ENCODE results near the gene FANCI.

FANCI gene

DNA sequence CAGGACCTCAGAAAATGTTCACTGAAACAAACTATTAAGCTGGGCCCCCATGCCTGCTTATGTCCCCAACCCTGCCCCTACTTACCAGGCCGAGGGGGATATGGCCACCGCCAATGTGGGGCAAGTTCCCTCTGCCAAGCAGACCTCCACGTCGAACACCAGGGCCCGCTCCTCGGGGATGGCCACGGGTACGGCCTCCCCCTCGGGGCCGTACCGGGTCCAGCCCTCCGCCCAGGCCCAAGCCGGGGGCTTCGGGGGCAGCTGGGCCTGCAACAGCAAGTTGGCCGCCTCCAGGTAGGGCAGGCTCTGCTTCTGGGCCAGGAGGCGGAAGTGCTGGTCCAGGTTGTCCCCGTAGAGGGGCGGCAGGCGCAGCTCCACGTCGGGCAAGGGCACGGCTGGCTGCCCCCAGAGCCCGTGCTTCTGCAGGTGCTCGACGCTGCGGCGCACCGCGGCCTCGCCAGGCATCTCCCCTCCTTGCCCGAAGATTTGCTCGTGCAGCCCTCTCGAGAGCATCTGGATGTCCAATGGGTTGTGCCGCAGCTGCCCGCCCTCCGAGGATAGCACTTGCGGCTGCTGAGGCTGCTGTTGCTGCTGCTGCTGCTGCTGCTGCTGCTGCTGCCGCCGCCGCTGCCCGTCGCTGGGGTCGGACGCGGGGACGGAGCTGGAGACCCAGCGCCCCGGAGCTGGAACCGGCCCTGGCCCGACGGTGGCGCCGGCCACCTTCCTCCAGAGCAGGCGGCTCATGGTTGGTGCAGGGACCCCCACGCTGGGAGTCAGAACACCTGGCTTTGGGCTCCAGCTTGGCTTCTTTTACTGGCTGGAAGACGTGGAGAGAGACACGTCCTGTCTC, 89.5 kb downstream of the FANCI start:
- DNase-seq (ENCODE audit: low spot score), result no peak

DNA sequence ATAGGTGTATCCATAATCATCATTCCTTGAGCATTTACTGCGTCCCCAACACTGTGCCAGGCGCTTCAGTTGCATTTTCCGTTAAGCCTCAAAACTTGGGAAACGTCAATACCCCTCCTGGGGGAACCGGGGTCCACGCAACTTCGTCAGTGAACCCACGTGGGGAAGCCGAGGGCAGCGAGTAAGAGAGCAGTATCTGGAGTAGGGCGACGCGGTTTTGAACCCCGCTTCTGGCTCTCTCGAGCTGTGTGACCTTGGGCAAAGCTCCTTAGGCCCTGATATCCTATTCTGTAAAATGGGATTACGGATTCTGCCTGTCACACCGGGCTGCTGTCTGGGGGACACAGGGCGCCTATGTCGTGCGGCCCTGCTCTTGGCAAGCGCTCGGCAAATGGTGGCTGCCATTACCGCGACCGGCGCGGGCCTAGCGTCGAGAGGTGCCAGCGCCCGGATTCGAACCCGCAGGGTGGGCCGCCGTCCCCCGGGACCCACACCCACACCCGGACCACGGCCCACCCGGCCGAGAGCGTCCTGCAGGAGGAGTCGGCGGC, 90.3 kb downstream of the FANCI start:
- DNase-seq (ENCODE audit: low spot score), result no peak

DNA sequence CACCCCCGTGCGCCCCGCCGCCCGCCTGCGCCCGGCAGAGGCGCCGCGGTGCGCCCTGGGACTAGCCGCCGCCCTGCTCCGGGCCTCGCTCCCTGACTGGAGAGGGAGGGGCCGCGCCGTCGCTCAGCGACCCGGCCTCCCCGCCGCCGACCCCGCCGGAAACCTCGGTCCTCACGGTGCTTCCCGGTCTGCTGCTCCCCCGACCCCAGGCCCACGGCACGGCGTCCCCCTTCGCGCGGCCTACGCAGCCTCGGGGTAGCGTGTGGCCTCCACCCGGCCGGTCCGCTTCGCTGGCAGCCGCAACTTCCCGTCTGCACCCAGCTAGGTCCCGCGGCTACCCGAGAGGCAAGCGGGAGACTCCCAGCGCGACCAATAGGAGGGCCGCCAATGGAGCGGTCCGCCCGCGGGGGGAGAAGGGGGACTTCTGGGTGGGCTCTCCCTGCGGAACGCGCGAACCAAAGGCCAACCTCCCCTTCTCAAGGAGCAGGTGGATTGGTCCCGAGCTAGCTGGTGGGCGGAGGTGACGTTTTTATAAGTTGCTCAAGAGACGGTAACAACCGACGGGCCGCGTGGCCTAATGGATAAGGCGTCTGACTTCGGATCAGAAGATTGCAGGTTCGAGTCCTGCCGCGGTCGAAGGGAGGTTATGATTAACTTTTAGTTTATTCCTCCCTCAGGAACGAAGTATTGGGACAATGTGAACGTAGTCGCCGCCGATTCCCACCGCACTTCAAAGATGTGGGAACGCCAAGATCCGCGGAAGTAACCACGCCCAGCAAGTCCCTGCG, 90.9 kb downstream of the FANCI start, which contains the start of gene POLG:
Gene POLG (minus strand): TSS at position 315 of the 788 bp plus-strand sequence. CDS start 1,070 bp downstream, outside the sequence.
- peak; percentile 99 for DNase-seq (ENCODE audit: low spot score)

DNA sequence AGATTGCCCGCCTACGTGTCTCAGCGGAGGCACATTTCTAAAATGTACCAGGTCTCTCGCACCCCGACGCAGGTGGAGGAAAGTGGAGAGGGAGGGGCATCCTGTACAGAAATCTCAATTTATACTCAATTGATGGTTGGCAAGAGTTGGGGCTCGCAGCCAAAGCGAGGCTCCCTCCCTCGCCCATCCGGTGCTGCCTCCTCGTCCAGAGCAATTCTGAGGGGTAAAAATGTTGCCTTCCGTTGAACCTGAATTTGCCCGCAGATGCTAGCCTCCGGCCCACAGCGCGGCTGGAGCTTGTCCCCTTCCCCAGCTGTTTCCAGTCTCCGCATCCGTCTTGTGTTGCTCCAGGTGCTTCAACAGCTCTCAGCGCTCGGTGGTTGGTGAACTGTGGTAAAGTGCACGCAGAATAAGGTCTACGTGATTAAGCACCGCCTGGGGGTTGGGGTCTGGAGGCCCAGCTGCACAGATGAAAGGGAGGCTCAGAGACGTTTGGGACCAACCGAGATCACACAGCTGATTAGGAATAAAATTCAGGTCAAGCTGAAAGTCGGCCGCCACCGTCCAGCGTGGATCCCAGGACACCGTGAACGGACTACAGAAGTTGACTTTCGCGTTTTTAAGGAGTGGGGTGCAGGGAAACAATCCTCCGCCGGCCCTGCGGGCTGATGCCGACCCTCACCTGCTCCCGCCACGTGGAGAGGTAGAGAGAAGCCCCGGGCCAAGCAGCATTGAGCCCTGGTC, 91.7 kb downstream of the FANCI start:
- no peak for DNase-seq (ENCODE audit: low spot score)

DNA sequence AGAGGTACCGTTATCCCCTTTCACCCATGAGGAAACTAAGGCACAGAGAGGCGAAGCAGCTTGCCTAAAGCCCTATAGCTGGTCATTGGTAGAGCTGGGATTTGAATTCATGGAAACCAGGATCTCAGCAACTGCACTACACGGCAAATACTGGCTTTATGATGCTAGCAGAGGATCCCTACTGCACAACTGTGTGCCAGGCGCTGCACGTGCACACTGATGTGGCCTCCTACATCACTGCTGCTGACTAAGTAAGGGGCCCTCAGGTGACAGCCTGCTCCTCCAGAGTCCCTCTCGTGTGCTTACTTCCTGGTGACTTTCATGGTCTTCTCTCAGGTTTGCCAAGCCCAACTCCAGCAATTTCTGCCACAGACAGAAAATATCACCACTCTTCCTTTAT, 94.3 kb downstream of the FANCI start:
- DNase-seq (ENCODE audit: low spot score), result no peak

DNA sequence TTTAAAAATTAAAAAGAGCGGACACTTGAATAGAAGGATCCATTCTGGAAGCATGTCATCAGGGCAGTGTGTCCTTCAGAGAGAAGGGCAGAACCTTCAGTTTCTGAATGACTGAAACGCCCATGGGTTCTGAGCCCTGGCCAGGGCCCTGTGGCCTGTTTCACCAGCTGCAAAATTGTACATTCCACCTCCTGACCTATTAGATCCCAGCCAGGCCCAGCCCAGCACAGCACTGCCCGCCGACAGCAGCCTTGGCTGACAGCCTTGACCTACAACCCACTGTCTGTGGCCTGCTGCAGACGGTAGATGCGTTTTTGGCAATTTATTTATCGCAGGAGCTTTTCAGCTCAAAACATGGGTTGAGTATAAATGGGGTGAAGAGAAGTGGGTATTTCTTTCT, 96.8 kb downstream of the FANCI start:
- no peak for DNase-seq (ENCODE audit: low spot score)

DNA sequence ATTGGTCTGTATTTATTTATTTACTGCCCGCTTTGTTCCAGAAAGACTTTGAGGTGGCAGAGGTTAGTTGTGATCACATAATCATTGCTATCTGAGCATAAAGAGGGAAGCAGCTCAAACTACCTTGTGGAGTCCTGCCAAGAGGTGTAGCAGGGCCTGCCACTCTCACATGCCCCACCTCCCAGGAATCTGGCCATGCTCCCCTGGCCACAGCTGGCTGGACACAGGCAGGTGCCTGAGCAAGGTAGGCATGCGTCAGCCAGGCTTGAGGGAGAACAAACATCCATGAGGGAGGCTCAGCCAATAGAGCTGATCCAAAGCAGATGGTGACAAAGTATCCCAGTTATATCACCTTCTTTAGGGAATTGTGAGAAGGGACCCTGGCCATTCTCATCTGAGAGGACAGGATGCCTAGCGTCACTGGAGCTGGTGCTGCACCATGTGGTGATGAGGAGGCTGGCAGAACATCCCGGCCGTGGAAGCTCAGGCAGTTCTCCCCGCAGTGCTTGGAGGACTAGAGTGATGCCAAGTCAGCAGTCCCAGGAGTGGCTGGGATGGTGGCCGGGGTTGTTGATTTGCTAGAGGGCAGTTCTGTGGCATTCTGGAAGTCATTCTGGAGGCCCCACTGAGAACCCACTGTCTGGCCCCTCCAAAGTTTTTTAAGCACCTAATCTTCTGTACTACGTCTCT, 97.7 kb downstream of the FANCI start:
- DNase-seq (ENCODE audit: low spot score), result no peak

DNA sequence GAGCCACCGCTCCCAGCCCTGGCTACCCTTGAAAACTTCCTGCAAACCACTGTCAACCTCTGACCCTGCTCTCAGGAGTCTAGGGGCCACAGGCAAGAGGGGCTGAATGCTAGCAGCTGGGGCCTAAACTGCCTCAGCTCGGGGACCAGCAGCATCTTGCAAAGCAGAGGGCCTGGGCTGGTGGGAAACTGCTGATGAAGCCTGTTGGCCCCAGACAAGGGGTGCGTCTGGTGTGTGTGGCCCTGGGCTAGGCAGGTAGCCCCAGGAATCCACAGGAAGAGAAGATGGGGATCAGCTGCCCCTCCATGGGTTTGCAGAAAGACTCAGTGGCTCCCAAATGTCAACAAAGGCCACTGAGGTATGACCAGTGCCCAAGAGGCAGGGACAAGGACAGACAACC, 99.1 kb downstream of the FANCI start:
- no peak for DNase-seq (ENCODE audit: low spot score)

DNA sequence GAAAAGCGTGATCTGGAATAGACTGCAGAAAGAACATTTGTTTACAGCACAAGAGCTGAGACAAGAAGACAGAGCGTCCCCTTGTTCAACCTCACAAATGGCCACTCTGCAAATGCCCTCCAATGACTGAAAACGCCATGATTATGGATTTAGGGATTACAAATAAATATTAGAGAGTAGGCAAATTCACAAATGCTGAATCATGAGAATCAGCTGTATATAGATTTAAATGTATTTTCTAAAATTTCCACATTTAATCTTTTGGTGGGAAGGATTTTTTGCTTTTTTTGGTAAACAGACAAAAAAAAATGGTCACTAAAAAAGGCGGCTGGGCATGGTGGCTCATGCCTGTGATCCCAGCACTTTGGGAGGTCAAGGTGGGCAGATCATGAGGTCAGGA, 101.5 kb downstream of the FANCI start:
- DNase-seq (ENCODE audit: low spot score), result no peak

DNA sequence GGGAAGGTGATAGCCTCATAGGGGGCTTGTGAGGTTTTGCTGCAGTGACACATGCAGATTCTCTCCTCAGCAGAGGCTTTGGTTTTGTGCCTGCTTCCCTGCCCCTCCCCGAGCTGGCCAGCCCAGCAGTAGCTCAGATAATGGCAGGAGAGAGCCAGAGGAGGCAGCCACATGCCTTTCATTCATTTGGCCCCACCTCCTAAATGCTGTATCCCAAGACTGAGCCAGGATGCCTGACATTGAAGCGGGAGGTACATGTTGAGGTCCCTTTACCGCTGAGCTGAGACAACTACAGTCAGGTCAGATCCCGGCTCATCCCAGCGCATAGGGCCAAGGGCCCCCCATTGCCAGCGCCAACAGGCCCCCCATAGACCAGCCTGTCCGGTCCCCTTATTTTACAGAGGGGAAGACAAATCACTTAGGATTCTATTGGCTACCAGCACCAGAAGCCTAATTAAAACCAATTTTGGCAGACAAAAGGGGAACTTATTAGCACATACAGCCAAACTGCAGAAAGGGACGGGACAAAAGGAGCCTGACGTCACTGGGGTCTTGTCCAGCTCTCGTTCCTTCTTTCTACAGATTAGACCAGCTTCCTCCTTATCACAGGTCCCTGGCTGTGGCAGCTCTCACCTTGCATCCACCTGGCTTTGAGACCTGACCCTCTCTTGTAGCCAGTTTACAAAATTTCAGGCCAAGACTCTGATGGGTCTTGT, 102.9 kb downstream of the FANCI start:
- no peak for DNase-seq (ENCODE audit: low spot score)

DNA sequence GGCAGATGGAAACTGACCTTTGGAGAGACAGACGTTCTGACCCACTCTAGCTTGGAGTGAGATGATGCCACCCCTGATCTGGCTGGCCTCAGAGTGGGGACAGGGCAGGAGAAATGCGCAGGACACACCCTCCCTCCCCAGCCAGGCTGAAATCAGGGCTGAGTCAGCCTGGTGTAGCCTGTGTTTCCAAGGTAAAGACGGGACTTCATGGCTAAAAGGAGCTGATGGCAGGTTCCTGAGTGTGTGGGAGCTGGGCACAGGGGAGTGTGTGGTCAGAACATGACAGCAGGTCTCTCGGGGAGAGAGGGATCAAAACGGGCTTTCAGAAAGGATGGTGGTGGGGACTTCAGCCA, 105.4 kb downstream of the FANCI start:
- no peak for DNase-seq (ENCODE audit: low spot score)

DNA sequence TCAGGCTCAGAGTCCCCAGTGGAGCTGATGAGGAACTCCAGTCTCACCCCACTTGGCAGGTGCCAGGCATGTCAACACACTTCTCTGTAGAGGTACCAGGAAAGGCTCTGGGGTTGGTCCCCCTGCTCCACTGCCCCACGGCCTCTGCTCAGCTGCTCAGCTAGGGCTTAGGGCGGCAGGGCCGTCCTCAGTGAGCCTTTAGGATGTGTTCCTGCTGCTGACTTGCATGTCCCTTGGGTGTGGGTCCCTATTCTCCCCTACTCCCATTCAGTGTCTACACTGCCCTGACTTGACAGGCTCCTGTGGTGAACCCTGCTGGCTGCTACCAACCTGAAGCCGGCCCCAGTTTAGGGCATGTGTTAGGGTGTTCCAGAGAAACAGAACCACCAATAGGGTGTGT, 108.7 kb downstream of the FANCI start:
- DNase-seq (ENCODE audit: low spot score), result no peak

DNA sequence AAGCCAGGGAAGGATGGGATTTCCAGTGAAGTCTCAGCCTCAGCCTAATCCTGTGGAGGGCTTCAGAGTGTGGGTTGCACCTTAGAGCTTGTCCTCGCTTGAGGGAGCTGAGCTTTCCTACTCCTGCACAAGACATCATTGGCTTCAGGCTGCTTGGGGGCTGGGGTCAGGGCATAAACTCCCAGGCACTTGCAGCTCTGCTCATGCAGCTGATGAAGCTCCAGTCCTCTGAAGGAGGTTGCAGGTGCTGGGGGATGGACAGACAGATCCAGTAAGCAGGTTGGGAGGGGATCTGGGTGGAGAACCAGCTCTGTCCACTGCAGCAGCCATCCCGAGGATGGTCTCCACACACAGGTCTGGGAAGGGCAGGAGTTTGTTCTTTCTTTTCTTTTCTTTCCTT, 110.2 kb downstream of the FANCI start:
- DNase-seq (ENCODE audit: low spot score), result no peak

DNA sequence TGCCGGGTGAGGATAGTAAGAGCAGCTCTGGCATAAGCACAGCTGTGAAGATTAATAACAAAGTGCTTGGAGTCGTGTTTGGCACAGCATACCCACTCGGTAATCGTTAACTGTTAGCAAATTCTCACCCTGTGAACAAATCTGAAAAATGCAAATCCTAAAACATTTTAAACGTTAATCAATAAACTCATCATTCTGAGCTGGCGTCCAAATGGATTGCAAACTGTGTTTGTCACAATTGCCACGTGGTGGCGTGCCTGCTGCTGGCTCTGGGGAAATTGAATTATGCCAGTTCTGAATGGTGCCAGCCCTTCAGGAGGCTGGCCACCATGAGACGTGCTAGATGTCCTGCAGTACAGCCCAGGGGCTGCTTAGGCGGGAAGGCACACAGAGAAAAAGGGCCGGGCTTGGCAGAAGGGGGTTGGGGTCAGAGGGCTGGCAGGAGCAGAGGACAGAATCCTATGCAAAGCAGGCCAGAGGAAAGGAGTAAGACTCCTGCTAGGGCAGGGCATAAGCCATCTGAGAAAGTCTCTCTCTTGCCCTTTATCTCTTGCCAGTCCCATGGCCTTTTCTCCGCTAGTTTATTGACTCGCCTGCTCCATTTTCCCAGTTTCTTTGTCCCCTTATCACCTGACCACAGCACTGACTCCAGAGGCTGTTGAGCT, 113.0 kb downstream of the FANCI start:
- no peak for DNase-seq (ENCODE audit: low spot score)

DNA sequence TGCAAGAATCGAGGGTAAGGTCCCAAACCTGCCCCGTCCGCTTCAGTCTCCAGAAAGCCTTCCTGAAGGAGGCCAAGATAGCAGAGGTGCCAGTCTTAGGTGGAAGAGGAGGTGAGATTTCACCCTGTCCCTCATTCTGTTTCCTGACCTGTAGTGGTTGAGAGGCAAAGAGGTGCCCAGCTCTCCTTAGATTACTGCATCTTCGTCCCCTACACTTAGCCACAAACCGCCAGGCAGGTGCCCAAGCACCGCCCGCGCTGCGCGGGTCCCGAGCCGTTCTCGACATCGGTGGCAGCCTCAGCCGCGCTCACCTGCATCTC, 114.6 kb downstream of the FANCI start:
- DNase-seq (ENCODE audit: low spot score), result no peak

DNA sequence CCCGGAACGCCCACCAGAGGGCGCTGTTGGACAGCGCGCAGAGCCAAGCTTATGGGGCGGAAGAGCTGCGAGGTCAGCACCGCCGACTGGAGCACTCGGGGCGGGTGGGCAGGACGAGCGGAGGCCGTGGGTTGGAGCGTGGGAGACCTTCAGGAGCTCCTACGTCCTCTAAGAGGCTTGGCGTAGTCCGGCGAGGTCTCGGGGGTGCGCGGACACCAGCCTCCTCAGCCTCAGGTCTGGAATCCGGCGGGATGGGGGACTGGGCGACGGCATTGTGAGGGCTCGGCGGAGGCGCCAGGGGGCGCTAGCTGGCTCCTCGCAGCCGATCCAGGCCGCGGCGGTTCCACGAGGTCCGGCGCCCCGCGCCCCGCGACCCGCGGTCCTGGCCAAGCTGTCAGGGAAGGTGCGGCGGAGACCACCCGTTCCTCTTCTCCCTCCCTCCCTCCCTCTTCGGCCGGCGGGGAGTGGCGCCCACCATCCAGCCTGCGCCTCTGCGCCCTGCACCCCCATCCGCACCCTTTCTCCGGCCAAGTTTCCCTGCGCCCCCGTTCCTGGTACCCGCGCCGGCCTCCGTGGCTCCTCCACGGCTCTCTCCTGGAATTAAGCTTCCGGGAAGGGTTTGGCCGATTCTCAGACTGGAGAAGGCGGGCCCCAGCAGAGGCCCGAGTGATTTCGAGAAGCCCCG, 115.1 kb downstream of the FANCI start:
- peak; percentile 97 for DNase-seq (ENCODE audit: low spot score)

DNA sequence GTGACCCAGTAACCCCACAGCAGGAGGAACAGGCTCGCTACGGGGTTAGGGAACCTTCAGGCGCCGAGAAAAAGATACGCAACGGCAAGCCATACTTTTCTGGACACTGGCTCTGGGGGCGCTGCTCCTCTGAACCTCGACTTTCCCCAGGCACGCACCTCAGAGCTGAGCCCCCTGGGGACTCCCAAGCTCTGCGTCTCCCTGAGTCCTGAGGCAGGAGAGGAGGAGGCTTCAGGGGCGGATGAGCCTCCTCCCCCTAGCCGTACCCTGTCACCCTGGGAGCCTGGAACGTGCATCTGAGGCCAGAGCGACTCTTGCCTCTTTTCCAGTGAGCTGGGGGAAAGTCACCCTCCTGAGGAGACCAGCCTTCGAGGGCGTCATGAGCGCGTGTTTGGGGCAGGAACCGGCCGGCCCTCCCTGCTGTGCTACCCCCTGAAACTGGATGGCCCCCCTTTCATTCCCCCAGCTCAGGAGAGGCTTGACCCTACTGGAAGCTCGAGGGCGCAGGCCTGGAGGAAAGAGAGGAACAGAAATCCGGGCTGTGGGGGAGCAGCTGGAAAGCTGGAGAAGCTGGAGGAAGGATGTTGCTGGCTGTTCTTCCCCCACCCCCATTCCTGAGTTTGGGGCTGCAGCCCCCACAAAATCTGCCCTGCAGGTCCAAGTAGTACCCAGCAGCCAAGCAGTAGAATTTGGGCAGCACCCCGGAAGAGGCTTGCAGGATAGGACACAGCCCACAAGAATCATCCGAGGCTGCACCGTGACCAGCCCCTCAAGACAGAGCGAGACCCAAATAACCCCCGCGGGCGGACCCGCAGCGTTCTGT, 115.9 kb downstream of the FANCI start:
- DNase-seq (ENCODE audit: low spot score), result no peak

DNA sequence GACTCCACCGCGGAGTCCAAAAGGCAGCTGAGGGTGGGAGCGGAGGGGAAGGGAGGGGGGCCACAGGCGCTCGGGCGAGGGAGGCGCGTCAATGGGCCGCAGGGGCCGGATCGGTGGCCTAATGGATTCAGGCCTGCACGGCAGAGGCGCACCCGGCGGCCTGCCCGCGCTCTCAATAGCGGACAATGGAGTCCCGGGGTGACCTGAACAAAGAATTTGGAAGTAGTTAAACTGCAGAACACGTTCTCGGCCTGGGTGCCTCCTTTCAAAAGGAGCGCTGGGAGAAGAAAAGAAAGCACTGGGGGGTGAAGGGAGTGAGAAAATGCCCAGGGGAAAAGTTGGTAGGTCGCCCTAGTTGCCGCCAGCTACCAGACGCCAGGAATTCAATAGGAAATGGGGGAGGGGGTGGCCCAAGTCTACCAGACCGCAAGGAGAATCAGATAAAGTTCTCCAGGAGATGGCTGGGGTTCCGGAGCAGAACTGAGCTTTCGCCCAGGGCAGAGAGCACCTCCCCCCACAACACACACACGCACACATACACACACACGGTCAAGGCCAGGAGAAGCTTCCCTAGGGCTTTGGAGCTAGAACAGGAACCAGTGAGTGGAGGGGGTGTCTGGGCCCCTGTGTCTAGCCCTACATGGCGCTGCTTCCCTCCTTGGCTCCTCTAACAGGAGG, 116.7 kb downstream of the FANCI start:
- DNase-seq (ENCODE audit: low spot score), result no peak

Data from HuH-7 (cell line).